ENCODE data around the gene KIF12.
"Not testable (repeated sequence)": the region's sequence is repeated elsewhere in the genome, so short reads cannot be mapped to it uniquely, and the experiment has no call there.

Gene KIF12

GRCh38 chr9:114060711-114061110 is 38.4 kb downstream of the KIF12 start:
- no peak for DNase-seq

- no peak for DNase-seq
These were observed 39.0 kb downstream of the KIF12 start for GRCh38 chr9:114060070-114060469.

GRCh38 chr9:114059047-114059803 is 39.9 kb downstream of the KIF12 start:
- no peak for DNase-seq

- DNase-seq = no peak
These were observed 40.4 kb downstream of the KIF12 start for GRCh38 chr9:114058688-114059046.

GRCh38 chr9:114057161-114057885 is 41.8 kb downstream of the KIF12 start:
- DNase-seq = no peak

- no peak for DNase-seq
These were observed 42.6 kb downstream of the KIF12 start for GRCh38 chr9:114056527-114056926.

GRCh38 chr9:114055894-114056293 is 43.2 kb downstream of the KIF12 start:
- DNase-seq = no peak

- no peak for DNase-seq
These were observed 44.0 kb downstream of the KIF12 start for GRCh38 chr9:114055061-114055460.

GRCh38 chr9:114054191-114054690 is 44.9 kb downstream of the KIF12 start:
- no peak for DNase-seq

GRCh38 chr9:114053246-114054005 is 45.7 kb downstream of the KIF12 start:
- no peak for DNase-seq

- no peak for DNase-seq
These were observed 47.4 kb downstream of the KIF12 start for GRCh38 chr9:114051706-114052105.

GRCh38 chr9:114051281-114051680 is 47.8 kb downstream of the KIF12 start:
- DNase-seq = no peak

GRCh38 chr9:114050646-114051045 is 48.4 kb downstream of the KIF12 start:
- no peak for DNase-seq

GRCh38 chr9:114050226-114050568 is 48.9 kb downstream of the KIF12 start:
- DNase-seq = no peak

- DNase-seq = no peak
These were observed 49.5 kb downstream of the KIF12 start for GRCh38 chr9:114049441-114050225.

- DNase-seq = no peak
These were observed 50.3 kb downstream of the KIF12 start for GRCh38 chr9:114048533-114049415.

- DNase-seq = no peak
These were observed 51.4 kb downstream of the KIF12 start for GRCh38 chr9:114047717-114048116.

GRCh38 chr9:114046875-114047274 is 52.2 kb downstream of the KIF12 start:
- DNase-seq = no peak

GRCh38 chr9:114046237-114046755 is 52.8 kb downstream of the KIF12 start:
- no peak for DNase-seq

GRCh38 chr9:114043660-114044059 is 55.4 kb downstream of the KIF12 start:
- not testable (repeated sequence) for DNase-seq
